ENCODE results near the gene ANKS6.
A peak's percentile ranks its signal among the peaks of the same experiment; 100 is the strongest.
"Not testable (repeated sequence)": the region's sequence is repeated elsewhere in the genome, so short reads cannot be mapped to it uniquely, and the experiment has no call there.

ANKS6 gene

DNA sequence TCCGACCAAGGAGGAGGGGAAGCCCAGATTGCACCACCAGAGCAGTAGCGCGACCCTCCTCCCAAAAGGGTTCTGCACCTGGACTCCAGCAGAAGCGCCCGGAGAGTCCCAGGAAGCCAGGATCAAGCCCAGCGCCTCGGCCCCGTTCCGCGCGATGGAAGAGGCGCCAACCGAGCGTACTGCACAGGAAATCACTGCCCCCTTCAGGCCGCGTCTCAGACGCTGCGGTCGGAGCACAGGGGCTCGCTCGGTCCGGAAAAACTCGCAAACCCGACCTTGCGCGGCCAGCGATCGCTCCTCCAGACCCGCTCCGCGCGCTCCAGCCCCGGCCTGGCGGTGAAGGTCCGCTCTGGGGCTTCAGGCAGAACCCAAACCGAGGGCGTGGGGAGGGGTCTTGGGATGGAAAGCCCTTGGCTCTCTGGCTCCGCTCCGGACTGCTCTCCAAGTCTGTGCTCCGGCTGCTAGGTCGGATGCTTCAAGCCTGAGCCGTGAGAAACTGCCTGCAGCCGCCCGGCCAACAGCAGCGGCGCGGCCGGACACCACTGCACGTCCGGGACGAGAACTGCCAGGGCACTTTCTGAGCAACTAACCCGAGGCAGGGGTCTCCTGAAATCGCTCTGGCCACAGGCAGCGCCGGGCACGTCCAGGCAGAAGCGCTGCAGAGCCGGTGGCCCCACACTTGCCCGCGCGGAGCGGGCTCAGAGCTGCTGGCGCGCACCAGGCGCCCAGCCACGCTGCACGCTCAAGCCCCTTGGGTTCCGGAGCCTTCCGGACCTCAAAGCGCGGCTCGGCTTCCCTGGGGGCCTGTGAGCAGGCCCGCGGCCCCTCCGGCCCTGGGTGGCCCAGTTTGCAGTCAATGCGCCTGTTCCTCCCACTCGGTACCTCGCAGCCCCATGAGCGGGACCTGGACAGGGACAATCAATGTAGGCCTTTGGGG, 88.9 kb downstream of the ANKS6 start:
- DNase-seq (ENCODE audit: insufficient read length, low spot score): peak; percentile 58

DNA sequence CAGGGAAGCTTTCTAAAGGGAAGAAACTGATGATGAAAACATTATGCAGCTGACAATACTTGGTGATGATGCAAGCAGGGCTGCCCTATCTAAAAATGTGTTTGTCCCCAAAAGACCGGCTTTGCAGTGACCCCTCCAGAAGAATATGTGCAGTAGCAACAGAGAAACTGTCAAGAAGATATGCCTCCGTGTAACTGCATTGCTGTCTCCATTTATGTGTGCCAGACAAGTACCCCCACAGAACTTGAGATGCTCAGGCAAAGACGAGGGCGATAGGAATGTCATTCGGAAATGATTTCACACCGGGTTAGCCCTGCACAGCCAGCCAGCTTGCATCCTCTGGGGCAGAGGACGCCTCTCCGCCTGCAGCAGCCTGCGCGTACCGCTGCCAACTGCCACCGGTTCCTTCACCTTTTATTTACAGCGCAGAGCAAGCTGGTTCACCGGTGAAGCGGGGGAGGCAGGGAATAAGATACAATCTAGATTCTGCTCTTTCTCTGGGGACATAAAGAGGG, 89.6 kb downstream of the ANKS6 start:
- FAIRE-seq: no peak

More for the DNA sequence above, 88.9 kb downstream of the ANKS6 start:
- FAIRE-seq: no peak

DNA sequence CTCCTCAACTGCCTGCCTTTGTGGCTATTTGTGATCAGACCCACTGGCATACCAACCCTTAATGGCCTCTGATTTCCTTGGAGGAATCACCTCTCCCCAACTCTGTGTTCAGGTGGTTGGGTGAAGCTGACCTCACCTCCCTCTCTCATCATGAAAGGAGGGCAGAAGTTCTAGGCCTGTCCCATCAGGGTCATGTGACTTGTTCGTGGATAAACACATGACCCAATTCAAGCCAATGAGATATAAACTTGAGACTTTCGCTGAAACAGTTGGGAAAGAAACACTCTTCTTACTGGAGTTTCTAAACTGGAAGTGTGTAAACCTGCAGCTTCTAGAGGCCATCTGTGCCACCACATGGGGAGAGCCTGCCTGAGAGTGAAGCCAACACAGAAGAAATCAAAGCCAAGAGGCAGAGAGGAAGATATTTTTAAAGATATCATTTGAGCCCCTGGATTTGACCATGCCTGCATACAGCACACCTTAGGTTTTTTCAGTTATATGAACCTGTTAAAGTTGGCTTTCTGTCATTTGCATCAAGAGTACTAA, 93.4 kb downstream of the ANKS6 start:
- no peak for DNase-seq (ENCODE audit: insufficient read length, low spot score)
- FAIRE-seq: no peak

More for the DNA sequence above, 89.6 kb downstream of the ANKS6 start:
- no peak for DNase-seq (ENCODE audit: insufficient read length, low spot score)

DNA sequence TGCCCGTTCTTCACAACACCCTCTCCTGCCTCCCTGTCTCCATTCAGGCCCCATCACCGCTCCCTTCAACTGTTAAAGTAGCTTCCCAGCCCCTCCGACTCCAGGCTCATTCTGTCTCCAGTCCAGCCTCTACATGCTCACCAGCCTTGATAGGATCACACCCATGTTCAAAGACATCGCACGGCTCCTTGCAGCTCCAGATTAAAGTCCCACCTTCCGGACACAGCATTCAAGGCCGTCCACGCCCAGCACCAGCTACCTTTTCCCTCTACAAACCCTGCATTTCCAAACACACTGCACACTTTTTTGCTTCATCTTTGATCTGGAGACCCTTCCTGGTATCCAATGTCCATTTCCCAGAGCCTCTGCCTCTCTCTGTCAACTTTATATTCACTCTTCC, 94.0 kb downstream of the ANKS6 start:
- FAIRE-seq (no peak), DNase-seq (ENCODE audit: insufficient read length, low spot score) (no peak)

DNA sequence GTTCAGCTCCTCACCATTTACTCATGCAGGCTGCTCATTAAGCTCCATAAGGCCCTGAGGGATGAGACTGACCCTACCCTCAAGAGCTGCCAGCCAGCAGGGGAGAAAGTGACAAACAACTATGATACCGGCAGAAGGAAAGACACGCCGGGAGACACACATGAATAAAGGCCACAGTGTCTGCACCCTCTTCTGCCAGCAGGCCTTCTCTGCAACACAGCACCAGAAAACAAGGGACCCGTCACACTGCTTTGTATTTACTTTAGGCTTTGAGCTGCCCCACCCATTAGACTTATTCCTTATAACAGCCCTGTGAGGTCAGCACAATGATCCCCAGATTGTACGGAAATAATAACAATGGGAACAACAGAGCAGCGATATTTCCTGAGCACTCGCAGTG, 94.8 kb downstream of the ANKS6 start:
- DNase-seq (ENCODE audit: insufficient read length, low spot score) (no peak), FAIRE-seq (no peak)

DNA sequence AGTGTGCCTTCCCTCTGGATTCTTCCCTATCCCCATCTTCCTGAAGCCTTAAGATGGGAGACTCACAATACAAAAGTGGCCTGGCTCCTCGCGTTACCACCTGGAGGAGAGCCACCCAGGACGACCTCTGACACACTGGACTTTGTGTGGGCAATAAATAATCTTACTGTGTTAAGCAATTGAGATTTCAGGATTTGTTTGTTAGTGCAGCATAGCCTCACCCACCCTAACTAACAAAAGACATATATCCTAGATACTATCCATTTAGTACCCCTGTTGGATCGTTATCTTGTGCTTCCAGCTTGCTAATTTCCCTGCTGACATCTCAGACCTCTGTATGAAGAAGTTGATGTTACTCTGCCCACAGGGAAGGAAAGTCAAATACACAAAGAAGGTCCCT, 95.6 kb downstream of the ANKS6 start:
- FAIRE-seq (no peak), DNase-seq (ENCODE audit: insufficient read length, low spot score) (no peak)

DNA sequence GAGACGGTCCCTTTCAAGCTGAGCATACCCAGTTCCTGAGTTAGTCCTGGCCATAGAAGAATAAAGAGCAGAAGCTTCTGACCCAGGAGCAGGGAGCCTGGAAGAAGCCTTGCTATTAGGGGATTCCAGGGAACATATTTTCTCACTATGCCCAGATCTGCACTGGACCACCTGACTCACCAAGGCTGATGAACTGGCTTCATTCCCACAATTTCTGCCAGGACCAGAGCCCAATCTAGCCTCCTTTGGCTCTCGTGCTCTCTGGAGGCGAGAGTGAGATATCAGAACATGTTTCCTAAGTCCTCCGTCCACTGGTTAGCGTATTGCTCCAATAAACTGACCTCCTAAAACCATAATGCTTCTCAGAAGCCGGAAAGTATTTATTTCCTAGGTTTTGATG, 97.5 kb downstream of the ANKS6 start:
- no peak for FAIRE-seq
- no peak for DNase-seq (ENCODE audit: insufficient read length, low spot score)

DNA sequence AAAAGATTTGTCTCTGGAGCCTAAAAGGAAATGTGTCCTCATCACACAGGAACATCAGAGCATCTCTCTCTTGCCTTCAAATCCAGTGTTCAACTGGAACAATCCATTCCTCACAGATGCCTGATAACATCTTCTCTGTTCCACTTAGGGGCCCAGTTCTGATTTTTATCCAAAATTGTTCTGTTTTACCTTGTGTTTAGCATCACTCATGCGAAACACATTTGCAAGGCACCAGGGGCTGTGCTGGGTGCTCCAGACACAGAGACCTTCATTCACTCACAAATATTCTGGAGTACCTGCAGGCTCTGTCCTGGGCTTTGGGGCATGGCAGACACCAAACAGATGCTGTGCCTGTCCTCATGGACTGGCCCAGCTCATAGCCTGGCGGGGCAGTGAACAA, 101.4 kb downstream of the ANKS6 start:
- FAIRE-seq: no peak

DNA sequence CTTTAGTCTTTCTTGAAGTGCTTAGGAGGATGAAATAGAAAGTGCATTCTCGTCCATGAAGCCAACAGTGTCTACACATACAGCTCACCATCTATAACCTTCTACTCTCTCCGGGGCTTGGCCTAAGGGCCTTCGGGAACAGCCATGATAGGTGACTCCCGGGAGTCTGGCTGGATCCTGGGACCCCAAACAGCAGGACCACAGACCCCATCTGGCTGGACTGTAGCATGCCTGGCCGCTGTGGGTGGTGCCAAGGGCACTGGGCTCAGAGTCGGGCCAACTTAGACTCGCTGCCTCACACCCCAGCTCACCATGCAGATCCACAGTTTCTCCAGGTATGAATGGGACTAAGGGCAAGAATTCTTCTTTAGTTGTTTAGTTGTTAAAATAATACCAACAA, 104.0 kb downstream of the ANKS6 start:
- DNase-seq (ENCODE audit: insufficient read length, low spot score) (no peak), FAIRE-seq (no peak)

More for the DNA sequence above, 101.4 kb downstream of the ANKS6 start:
- DNase-seq (ENCODE audit: insufficient read length, low spot score): no peak

DNA sequence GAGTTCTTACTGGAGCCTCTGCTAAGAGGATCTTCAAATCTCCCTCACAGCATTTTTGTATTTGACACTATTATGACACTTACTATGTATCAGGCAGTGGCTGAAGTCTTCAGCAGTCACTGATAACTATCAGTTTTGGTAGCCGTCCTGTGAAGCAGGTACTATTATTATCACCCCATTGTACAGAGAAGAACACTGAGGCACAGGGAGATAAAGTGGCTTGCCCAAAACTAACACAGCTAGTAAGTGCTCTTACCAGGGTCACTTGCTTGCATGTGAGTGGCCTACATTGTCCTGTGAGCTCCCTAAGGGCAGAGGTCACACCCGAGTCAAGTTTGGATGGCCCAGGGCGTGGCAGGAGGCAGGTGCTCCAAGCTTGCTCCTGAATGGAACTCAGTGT, 104.5 kb downstream of the ANKS6 start:
- FAIRE-seq (no peak), DNase-seq (ENCODE audit: insufficient read length, low spot score) (no peak)

DNA sequence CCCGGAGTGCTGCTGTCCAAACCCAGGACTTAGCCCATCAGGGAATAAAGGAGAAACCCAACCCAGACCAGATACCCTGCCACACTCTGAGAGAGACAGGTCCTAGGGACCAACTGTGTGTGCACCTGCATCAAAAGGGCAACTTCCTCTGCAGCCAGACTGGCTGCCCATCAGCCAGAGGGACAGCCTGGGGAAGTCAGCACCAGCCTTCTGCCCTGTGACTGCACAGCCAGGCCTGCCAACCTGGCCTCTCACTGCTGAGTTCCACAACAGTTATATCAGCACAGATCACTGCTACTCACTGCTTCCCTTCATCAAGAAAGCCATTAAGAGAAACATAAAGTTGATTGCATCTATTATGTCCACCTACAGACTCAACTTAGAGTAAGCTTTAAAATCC, 105.7 kb downstream of the ANKS6 start:
- DNase-seq (ENCODE audit: insufficient read length, low spot score) (no peak), FAIRE-seq (no peak)

DNA sequence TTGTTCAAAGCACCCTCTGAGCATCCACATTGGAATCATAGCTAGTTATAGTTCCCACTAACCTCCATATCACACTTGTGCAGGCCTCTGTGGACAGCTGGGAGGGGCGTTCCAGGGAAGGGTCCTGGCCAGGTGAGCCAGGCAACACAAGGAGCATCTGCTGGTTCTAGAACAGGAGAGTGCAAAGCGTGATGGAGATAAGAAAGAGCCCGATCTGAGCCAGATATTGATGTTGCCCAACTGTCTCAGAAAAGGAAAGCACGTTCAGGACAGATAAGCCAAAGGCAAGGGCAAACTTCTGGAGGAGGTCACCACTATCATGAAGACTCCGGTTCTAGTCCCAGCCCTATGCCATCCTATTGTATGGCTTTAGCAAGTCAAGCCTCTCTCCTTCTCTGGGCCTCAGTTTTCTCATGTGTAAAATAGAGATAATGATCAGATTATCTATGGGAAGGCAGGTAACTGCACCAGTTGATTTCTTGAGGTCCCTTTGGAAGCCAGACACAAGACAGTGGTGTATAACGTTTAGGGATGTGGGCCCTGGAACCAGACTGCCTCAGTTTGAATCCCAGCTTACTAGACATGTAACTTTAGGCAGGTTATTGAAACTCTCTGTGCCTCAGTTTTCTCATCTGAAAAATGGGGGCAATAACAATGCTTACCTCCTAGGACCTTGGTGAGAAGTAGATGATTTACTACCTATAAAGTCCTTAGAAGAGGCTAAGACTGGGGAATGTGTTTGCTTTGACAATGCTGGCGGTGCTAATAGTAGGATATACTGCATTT, 107.5 kb downstream of the ANKS6 start:
- FAIRE-seq: no peak

DNA sequence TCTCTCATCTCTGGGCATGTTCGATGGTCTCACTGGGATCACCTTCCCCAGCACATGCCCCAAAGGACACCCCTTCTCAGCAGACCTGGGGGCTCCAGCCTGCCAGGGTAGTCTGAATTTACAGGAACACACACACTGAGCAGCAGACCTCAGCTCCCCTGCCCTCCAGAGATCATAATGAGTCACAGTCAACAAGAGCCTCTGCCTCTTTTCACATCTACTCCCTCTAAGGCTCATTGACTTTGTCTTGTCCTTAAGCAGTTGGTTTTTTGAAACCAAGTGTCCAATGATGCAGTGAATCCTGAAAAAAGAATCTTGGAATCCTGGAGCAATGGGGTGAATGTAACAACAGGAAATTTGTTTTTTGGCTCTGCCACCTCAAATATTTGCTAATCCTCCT, 108.4 kb downstream of the ANKS6 start:
- no peak for DNase-seq (ENCODE audit: insufficient read length, low spot score)
- no peak for FAIRE-seq

More for the DNA sequence above, 107.5 kb downstream of the ANKS6 start:
- no peak for DNase-seq (ENCODE audit: insufficient read length, low spot score)

DNA sequence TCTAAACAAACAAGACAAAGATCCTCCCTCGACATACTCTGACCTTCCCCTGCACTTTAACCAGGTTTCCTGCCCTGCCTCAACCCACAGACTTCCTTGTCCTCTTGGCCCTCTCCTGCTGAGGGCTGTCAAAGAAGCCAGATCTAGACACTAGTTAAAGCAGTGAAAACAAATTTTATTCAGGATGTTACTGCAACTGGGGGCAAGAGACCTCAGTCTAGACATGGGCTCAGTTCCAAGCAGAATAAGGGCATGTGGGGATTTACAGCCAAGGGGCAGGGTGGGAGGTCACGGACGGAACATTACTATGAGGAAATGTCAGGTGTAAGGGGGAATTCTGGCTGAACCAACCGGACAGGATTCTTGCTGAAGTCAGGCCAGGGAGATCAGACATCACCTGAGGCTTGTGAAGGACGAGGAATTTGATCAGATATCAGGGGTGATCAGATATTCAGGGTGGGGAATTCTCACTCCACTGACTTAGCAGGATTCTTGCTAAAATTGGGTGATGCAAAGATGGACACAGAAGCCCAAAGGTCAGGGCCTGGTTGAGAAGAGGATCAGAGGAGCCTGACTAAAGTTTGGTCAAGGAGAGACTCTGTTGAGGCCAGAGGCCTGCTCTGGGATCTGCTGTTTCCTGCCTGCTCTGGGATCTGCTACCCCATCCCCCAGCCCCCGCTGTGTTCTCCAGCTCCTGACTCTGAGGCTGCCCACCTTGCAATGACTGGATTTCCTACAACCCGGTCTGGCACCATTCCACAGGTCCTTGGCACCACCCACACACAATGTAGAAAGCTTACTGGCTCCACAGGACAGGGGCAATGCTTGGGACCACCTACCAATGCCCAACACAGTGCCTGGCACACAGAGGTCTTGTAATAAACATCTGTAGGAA, 109.1 kb downstream of the ANKS6 start:
- DNase-seq (ENCODE audit: insufficient read length, low spot score): no peak
- FAIRE-seq: no peak

DNA sequence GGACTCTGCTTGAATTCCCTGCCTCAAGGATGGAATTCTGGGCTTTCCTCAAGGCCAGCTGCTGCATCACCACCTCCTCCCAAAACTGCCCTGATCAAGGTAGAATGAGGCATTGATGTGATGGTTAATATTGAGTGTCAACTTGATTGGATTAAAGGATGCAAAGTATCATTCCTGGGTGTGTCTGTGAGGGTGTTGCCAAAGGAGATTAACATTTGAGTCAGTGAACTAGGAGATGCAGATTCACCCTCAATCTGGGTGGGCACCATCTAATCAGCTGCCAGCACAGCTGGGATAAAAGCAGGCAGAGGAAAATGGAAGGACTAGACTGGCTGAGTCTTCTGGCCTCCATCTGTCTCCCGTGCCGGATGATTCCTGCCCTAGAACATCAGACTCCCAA, 111.5 kb downstream of the ANKS6 start:
- not testable (repeated sequence) for DNase-seq (ENCODE audit: insufficient read length, low spot score); FAIRE-seq

All from GM19239 (cell line).